WTC11 (cell line): ENCODE data around the gene LYPD3. TPM values are rescaled to one million over a fixed set of nuclear protein-coding genes. Genes with fewer than 3 reads are reported as not detected.

Source experiments
- ATAC-seq: fragments of 200-7000 bp; cut with Tn5 transposase; 2 replicates; pipeline ENCODE4 v1.10.0; 2021; ENCODE audit warnings: mild to moderate bottlenecking, moderate library complexity
- CTCF ChIA-PET: fragments of 300-600 bp; sonication (Branson Sonifier 250); formaldehyde crosslinking; loops from one replicate; lab custom pipeline; 2021; ENCODE audit warnings: antibody characterized with exemption; lab: Charles Lee
- POLR2A ChIA-PET: fragments of 350-600 bp; sonication (Branson Sonifier 250); formaldehyde crosslinking; loops from one replicate; lab custom pipeline; 2021; ENCODE audit warnings: antibody characterized with exemption; lab: Charles Lee
- DNase-seq: peaks from one replicate; pipeline ENCODE4 v3.0.0; 2021; ENCODE audit warnings: low spot score
- H3K27ac Mint-ChIP-seq: 2 replicates; pipeline ENCODE4 v1.8.0; 2021; ENCODE audit warnings: mixed read lengths
- H3K27me3 Mint-ChIP-seq: 2 replicates; pipeline ENCODE4 v1.8.0; 2021; ENCODE audit warnings: low read depth, mild to moderate bottlenecking, moderate library complexity, mixed read lengths
- H3K36me3 Mint-ChIP-seq: 2 replicates; pipeline ENCODE4 v1.8.0; 2021; ENCODE audit warnings: mixed read lengths
- H3K4me1 Mint-ChIP-seq: 2 replicates; pipeline ENCODE4 v1.8.0; 2022; ENCODE audit warnings: mixed read lengths
- H3K4me3 Mint-ChIP-seq: 2 replicates; pipeline ENCODE4 v1.8.0; 2021; ENCODE audit warnings: mild to moderate bottlenecking, moderate library complexity, mixed read lengths
- H3K9me3 Mint-ChIP-seq: 2 replicates; pipeline ENCODE4 v1.8.0; 2021; ENCODE audit warnings: mixed read lengths
- ATF3 ChIP-seq: sonication (generic); formaldehyde crosslinking; conservative IDR thresholded peaks from 2 replicates; pipeline ENCODE4 v1.8.1; 2022; ENCODE audit warnings: mild to moderate bottlenecking, missing genetic modification reagents
- ATF6 ChIP-seq: sonication (generic); formaldehyde crosslinking; IDR thresholded peaks from 2 replicates; pipeline ENCODE4 v1.8.1; 2023; ENCODE audit warnings: mild to moderate bottlenecking, missing genetic modification reagents
- ELF4 ChIP-seq: sonication (generic); formaldehyde crosslinking; IDR thresholded peaks from 2 replicates; pipeline ENCODE4 v1.8.1; 2022; ENCODE audit warnings: low read depth, mild to moderate bottlenecking, moderate library complexity, missing genetic modification reagents
- ETV6 ChIP-seq: sonication (generic); formaldehyde crosslinking; IDR thresholded peaks from 2 replicates; pipeline ENCODE4 v1.8.1; 2022; ENCODE audit warnings: mild to moderate bottlenecking, missing genetic modification reagents
- FOXK1 ChIP-seq: sonication (generic); formaldehyde crosslinking; IDR thresholded peaks from 2 replicates; pipeline ENCODE4 v1.8.0; 2022; ENCODE audit warnings: mild to moderate bottlenecking, moderate library complexity, missing genetic modification reagents
- GABPB1 ChIP-seq: sonication (generic); formaldehyde crosslinking; IDR thresholded peaks from 2 replicates; pipeline ENCODE4 v1.8.1; 2023; ENCODE audit warnings: mild to moderate bottlenecking, missing genetic modification reagents
- GTF2I ChIP-seq: fragments of 250-450 bp; sonication (Bioruptor Pico); conservative IDR thresholded peaks from 2 replicates; pipeline ENCODE4 v1.4.0; 2021; ENCODE audit warnings: mild to moderate bottlenecking
- OVOL2 ChIP-seq: fragments of 250-450 bp; sonication (Bioruptor Pico); IDR thresholded peaks from 2 replicates; pipeline ENCODE4 v1.9.0; 2021; ENCODE audit warnings: mild to moderate bottlenecking, borderline replicate concordance
- TEAD4 ChIP-seq: sonication (generic); formaldehyde crosslinking; IDR thresholded peaks from 2 replicates; pipeline ENCODE4 v1.8.0; 2022; ENCODE audit warnings: mild to moderate bottlenecking, missing genetic modification reagents
- ZNF138 ChIP-seq: sonication (generic); formaldehyde crosslinking; conservative IDR thresholded peaks from 2 replicates; pipeline ENCODE4 v1.8.1; 2022; ENCODE audit warnings: mild to moderate bottlenecking, moderate library complexity, missing genetic modification reagents
- ZNF232 ChIP-seq: sonication (generic); formaldehyde crosslinking; IDR thresholded peaks from 2 replicates; pipeline ENCODE4 v1.8.0; 2022; ENCODE audit warnings: mild to moderate bottlenecking, missing genetic modification reagents
- ZNF396 ChIP-seq: fragments of 250-450 bp; sonication (Bioruptor Pico); IDR thresholded peaks from 2 replicates; pipeline ENCODE4 v1.8.0; 2021; ENCODE audit warnings: mild to moderate bottlenecking, moderate library complexity, borderline replicate concordance
- ZNF416 ChIP-seq: fragments of 250-450 bp; sonication (Bioruptor Pico); IDR thresholded peaks from 2 replicates; pipeline ENCODE4 v1.9.0; 2021; ENCODE audit warnings: mild to moderate bottlenecking, inconsistent platforms
- total RNA-seq: library from RNA; stranded (reverse); gene quantifications from 3 replicates; pipeline ENCODE4 v1.2.3, GENCODE V29; 2021
- TF ChIP-seq, protein P1 (sequence below): sonication (generic); formaldehyde crosslinking; IDR thresholded peaks from 2 replicates; pipeline ENCODE4 v1.8.1; 2022; ENCODE audit warnings: low read depth, missing genetic modification reagents, borderline replicate concordance
- TF ChIP-seq, protein P2 (sequence below): sonication (generic); formaldehyde crosslinking; conservative IDR thresholded peaks from 2 replicates; pipeline ENCODE4 v1.8.1; 2023; ENCODE audit warnings: mild to moderate bottlenecking, low read depth, missing genetic modification reagents, moderate library complexity
- TF ChIP-seq, protein P3 (sequence below): sonication (generic); formaldehyde crosslinking; IDR thresholded peaks from 2 replicates; pipeline ENCODE4 v1.8.0; 2022; ENCODE audit warnings: missing genetic modification reagents

LYPD3 gene
- total RNA-seq, 1 experiment from 2014 or later = 3.8 TPM

DNA sequence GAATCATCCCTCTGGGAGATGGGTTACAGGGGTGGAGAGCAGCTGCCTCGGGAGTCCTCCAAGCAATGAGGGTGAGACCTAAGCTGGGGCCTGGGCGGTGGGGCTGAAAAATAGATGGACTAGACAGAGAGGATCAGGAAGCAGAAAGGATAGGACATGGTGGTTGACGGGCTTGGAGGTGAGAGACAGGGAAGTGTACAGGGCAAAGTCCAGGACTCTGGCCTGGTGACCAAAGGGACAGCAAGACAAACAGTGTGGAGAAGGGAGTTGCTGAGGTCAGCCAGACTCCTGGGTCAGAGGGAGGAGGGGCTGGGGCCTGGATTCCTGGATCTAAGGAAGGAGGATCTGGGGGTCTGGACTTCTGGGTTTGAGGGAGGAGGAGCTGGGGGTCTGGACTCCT lies 33.6 kb upstream of the LYPD3 start:
- no peak overlapping the region for H3K4me3 Mint-ChIP-seq
- POLR2A ChIA-PET = no interaction called here
- no peaks in the 10 kb centered on the region for H3K9me3 Mint-ChIP-seq
- DNase-seq = no peak
- TF ChIP-seq ELF4 (CRISPR knock-in tag) = no peak
- TF ChIP-seq, protein P1, sequence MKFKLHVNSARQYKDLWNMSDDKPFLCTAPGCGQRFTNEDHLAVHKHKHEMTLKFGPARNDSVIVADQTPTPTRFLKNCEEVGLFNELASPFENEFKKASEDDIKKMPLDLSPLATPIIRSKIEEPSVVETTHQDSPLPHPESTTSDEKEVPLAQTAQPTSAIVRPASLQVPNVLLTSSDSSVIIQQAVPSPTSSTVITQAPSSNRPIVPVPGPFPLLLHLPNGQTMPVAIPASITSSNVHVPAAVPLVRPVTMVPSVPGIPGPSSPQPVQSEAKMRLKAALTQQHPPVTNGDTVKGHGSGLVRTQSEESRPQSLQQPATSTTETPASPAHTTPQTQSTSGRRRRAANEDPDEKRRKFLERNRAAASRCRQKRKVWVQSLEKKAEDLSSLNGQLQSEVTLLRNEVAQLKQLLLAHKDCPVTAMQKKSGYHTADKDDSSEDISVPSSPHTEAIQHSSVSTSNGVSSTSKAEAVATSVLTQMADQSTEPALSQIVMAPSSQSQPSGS (CRISPR knock-in tag) = no peak
- no peak for TF ChIP-seq OVOL2 (CRISPR knock-in tag)
- TF ChIP-seq ETV6 = no peak
- TF ChIP-seq ZNF138 = no peak
- TF ChIP-seq FOXK1 (CRISPR knock-in tag) = no peak
- TF ChIP-seq, protein P2, sequence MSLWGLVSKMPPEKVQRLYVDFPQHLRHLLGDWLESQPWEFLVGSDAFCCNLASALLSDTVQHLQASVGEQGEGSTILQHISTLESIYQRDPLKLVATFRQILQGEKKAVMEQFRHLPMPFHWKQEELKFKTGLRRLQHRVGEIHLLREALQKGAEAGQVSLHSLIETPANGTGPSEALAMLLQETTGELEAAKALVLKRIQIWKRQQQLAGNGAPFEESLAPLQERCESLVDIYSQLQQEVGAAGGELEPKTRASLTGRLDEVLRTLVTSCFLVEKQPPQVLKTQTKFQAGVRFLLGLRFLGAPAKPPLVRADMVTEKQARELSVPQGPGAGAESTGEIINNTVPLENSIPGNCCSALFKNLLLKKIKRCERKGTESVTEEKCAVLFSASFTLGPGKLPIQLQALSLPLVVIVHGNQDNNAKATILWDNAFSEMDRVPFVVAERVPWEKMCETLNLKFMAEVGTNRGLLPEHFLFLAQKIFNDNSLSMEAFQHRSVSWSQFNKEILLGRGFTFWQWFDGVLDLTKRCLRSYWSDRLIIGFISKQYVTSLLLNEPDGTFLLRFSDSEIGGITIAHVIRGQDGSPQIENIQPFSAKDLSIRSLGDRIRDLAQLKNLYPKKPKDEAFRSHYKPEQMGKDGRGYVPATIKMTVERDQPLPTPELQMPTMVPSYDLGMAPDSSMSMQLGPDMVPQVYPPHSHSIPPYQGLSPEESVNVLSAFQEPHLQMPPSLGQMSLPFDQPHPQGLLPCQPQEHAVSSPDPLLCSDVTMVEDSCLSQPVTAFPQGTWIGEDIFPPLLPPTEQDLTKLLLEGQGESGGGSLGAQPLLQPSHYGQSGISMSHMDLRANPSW = no peak
- TF ChIP-seq GTF2I (CRISPR knock-in tag) = no peak
- TF ChIP-seq GABPB1 (CRISPR knock-in tag) = no peak
- TF ChIP-seq TEAD4 (CRISPR knock-in tag) = no peak
- no peak for TF ChIP-seq ATF3
- TF ChIP-seq ZNF232 (CRISPR knock-in tag) = no peak
- TF ChIP-seq ATF6 (CRISPR knock-in tag) = no peak
- no peak for TF ChIP-seq ZNF416 (CRISPR knock-in tag)
- TF ChIP-seq ZNF396 (CRISPR knock-in tag) = no peak
- TF ChIP-seq, protein P3, sequence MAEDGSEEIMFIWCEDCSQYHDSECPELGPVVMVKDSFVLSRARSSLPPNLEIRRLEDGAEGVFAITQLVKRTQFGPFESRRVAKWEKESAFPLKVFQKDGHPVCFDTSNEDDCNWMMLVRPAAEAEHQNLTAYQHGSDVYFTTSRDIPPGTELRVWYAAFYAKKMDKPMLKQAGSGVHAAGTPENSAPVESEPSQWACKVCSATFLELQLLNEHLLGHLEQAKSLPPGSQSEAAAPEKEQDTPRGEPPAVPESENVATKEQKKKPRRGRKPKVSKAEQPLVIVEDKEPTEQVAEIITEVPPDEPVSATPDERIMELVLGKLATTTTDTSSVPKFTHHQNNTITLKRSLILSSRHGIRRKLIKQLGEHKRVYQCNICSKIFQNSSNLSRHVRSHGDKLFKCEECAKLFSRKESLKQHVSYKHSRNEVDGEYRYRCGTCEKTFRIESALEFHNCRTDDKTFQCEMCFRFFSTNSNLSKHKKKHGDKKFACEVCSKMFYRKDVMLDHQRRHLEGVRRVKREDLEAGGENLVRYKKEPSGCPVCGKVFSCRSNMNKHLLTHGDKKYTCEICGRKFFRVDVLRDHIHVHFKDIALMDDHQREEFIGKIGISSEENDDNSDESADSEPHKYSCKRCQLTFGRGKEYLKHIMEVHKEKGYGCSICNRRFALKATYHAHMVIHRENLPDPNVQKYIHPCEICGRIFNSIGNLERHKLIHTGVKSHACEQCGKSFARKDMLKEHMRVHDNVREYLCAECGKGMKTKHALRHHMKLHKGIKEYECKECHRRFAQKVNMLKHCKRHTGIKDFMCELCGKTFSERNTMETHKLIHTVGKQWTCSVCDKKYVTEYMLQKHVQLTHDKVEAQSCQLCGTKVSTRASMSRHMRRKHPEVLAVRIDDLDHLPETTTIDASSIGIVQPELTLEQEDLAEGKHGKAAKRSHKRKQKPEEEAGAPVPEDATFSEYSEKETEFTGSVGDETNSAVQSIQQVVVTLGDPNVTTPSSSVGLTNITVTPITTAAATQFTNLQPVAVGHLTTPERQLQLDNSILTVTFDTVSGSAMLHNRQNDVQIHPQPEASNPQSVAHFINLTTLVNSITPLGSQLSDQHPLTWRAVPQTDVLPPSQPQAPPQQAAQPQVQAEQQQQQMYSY (CRISPR knock-in tag) = no peak
- TF ChIP-seq, all 79 proteins: peak for 0
- Mint-ChIP-seq H3K27ac (peak overlapping the region; percentile 5), H3K4me1 (peaks cover 16% of the 10 kb centered on the region), H3K36me3 (peaks cover 4% of the 10 kb centered on the region; the same call in 1 of the 2 replicates), H3K27me3 (peaks cover 32% of the 10 kb centered on the region)
- CTCF ChIA-PET = interaction anchor here (1.2 kb wide), 1 partner anchor 52 kb away, joined by 3 read pairs; no protein-coding TSS in a partner anchor
- no peak for ATAC-seq
